ENCODE results near the gene SHISA6. TPM values are rescaled to one million over a fixed set of nuclear protein-coding genes. Genes with fewer than 3 reads are reported as not detected.

The SHISA6 gene
- polyA plus RNA-seq, 1 donor (not counting 4 experiments of a cell fraction or from before 2014, with no cell fraction given), result 2.2 TPM

DNA sequence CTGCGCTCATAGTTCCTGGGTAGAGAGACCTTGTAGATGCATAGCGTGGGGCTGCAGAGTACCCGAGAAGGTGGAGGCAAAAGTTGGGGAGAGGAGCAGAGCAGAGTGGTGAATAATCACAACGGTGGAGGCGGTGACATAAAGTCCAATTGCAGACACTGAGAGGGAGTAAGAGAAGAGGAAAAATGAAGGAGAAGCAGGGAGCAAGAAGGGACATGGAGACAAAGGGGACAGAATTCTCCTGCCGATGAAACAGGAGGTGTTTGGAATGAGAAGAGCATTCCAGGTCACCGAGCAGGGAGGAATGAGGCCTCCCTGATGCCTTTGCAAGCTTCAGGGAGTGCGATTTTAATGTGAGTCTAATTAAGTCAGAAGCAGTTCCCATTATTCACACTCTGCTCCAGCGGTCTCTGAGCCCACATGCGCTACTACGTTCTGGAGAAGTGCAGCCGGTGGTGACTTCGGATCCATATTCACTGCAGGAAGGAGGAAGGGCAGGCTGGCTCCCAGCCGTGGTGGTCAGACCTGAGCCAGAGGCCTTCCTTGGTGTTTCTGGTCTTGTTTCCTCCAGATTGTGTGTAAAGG, 249.2 kb downstream of the SHISA6 start:
- Histone ChIP-seq H3K9ac (ENCODE audit: control insufficient read depth, extremely low read depth, insufficient read depth, low read length) (no peak overlapping the region), H3K27me3 (ENCODE audit: control insufficient read depth, extremely low read depth, insufficient read depth, low read length) (no peaks in the 10 kb centered on the region), H3K4me1 (ENCODE audit: control insufficient read depth, extremely low read depth, insufficient read depth, low read length) (no peaks in the 10 kb centered on the region), H3K79me2 (ENCODE audit: control insufficient read depth, insufficient read depth, low read length) (no peaks in the 10 kb centered on the region), H3K36me3 (ENCODE audit: control insufficient read depth in 2 of 2, extremely low read depth in 1 of 2, insufficient read depth in 2 of 2, low read length in 2 of 2) (no peaks in the 10 kb centered on the region), H3K9me1 (ENCODE audit: control insufficient read depth, extremely low read depth, insufficient read depth, low read length) (no peaks in the 10 kb centered on the region), H3K4me3 (ENCODE audit: control insufficient read depth in 2 of 3, extremely low read depth in 1 of 3, insufficient read depth in 2 of 3, low read depth in 1 of 3, low read length in 3 of 3) (no peak overlapping the region), H3K9me3 (ENCODE audit: control insufficient read depth, low read depth, low read length) (no peaks in the 10 kb centered on the region), H2AFZ (ENCODE audit: control insufficient read depth, low read length) (no peak overlapping the region), H3K4me2 (ENCODE audit: control insufficient read depth, extremely low read depth, insufficient read depth, low read depth, low read length) (no peak overlapping the region), H3K27ac (ENCODE audit: control insufficient read depth, insufficient read depth, low read length) (no peak overlapping the region), H4K20me1 (ENCODE audit: control insufficient read depth, extremely low read depth, insufficient read depth, low read length) (no peaks in the 10 kb centered on the region)
- TF ChIP-seq CTCF (optimal IDR thresholded peaks at IDR 0.05 in 1 of 3, IDR thresholded peaks at IDR 0.05 in 1 of 3, conservative IDR thresholded peaks at IDR 0.05 in 1 of 3; ENCODE audit: extremely low read depth in 1 of 3, insufficient read depth in 2 of 3, low read length in 3 of 3), result no peak
- no peak for TF ChIP-seq EZH2 (IDR thresholded peaks at IDR 0.05; ENCODE audit: low read length)
- dilution Hi-C loops (cut with MboI; ENCODE audit: extremely low pct_ligation_motif_present, low sequenced_read_pairs), result no loop called here
- no peak for DNase-seq (ENCODE audit: low read depth, low spot score)
- FAIRE-seq, result no peak

DNA sequence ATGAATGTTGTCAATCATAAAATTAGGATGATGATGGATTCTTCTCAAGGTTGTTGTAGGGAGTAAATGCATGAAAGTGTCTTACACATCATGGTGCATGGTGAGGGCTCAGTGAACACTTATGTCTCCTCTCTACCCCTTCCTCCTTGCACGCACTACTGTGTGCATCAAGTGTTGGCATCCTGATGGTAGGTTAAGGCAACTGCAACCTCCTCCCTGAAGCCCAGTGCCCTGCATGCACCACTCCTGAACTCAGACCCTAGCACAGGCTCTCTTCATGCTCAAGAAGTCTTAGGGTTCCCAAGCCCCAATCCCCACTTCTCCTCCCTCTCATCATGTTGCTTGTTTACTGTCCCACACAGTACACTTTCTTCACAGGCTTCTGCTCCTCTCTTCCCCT, 251.5 kb downstream of the SHISA6 start:
- dilution Hi-C loops (cut with MboI; ENCODE audit: extremely low pct_ligation_motif_present, low sequenced_read_pairs), result no loop called here
- DNase-seq (ENCODE audit: low read depth, low spot score) (no peak), FAIRE-seq (no peak)
- H2AFZ ChIP-seq (ENCODE audit: control insufficient read depth, low read length), result no peak overlapping the region
- H3K27me3 ChIP-seq (ENCODE audit: control insufficient read depth, extremely low read depth, insufficient read depth, low read length), result no peaks in the 10 kb centered on the region
- no peaks in the 10 kb centered on the region for H3K9me3 ChIP-seq (ENCODE audit: control insufficient read depth, low read depth, low read length)
- no peaks in the 10 kb centered on the region for H4K20me1 ChIP-seq (ENCODE audit: control insufficient read depth, extremely low read depth, insufficient read depth, low read length)
- no peaks in the 10 kb centered on the region for H3K79me2 ChIP-seq (ENCODE audit: control insufficient read depth, insufficient read depth, low read length)
- H3K9ac ChIP-seq (ENCODE audit: control insufficient read depth, extremely low read depth, insufficient read depth, low read length), result no peak overlapping the region
- no peak overlapping the region for H3K4me2 ChIP-seq (ENCODE audit: control insufficient read depth, extremely low read depth, insufficient read depth, low read depth, low read length)
- no peak for TF ChIP-seq EZH2 (IDR thresholded peaks at IDR 0.05; ENCODE audit: low read length)
- no peak overlapping the region for H3K27ac ChIP-seq (ENCODE audit: control insufficient read depth, insufficient read depth, low read length)
- no peaks in the 10 kb centered on the region for H3K36me3 ChIP-seq (ENCODE audit: control insufficient read depth in 2 of 2, extremely low read depth in 1 of 2, insufficient read depth in 2 of 2, low read length in 2 of 2)
- no peak overlapping the region for H3K4me3 ChIP-seq (ENCODE audit: control insufficient read depth in 2 of 3, extremely low read depth in 1 of 3, insufficient read depth in 2 of 3, low read depth in 1 of 3, low read length in 3 of 3)
- H3K4me1 ChIP-seq (ENCODE audit: control insufficient read depth, extremely low read depth, insufficient read depth, low read length), result no peaks in the 10 kb centered on the region
- no peaks in the 10 kb centered on the region for H3K9me1 ChIP-seq (ENCODE audit: control insufficient read depth, extremely low read depth, insufficient read depth, low read length)

- DNase-seq (ENCODE audit: low read depth, low spot score) (no peak), FAIRE-seq (no peak)
- TF ChIP-seq EZH2 (IDR thresholded peaks at IDR 0.05; ENCODE audit: low read length) (no peak), CTCF (optimal IDR thresholded peaks at IDR 0.05 in 1 of 3, IDR thresholded peaks at IDR 0.05 in 1 of 3, conservative IDR thresholded peaks at IDR 0.05 in 1 of 3; ENCODE audit: extremely low read depth in 1 of 3, insufficient read depth in 2 of 3, low read length in 3 of 3) (no peak)
- Histone ChIP-seq H3K36me3 (ENCODE audit: control insufficient read depth in 2 of 2, extremely low read depth in 1 of 2, insufficient read depth in 2 of 2, low read length in 2 of 2) (no peaks in the 10 kb centered on the region), H3K4me1 (ENCODE audit: control insufficient read depth, extremely low read depth, insufficient read depth, low read length) (no peaks in the 10 kb centered on the region), H3K9me3 (ENCODE audit: control insufficient read depth, low read depth, low read length) (no peaks in the 10 kb centered on the region), H3K27ac (ENCODE audit: control insufficient read depth, insufficient read depth, low read length) (no peak overlapping the region), H4K20me1 (ENCODE audit: control insufficient read depth, extremely low read depth, insufficient read depth, low read length) (no peaks in the 10 kb centered on the region), H3K9ac (ENCODE audit: control insufficient read depth, extremely low read depth, insufficient read depth, low read length) (no peak overlapping the region), H3K4me2 (ENCODE audit: control insufficient read depth, extremely low read depth, insufficient read depth, low read depth, low read length) (no peak overlapping the region), H3K9me1 (ENCODE audit: control insufficient read depth, extremely low read depth, insufficient read depth, low read length) (no peaks in the 10 kb centered on the region), H3K4me3 (ENCODE audit: control insufficient read depth in 2 of 3, extremely low read depth in 1 of 3, insufficient read depth in 2 of 3, low read depth in 1 of 3, low read length in 3 of 3) (no peak overlapping the region), H3K79me2 (ENCODE audit: control insufficient read depth, insufficient read depth, low read length) (no peaks in the 10 kb centered on the region), H3K27me3 (ENCODE audit: control insufficient read depth, extremely low read depth, insufficient read depth, low read length) (no peaks in the 10 kb centered on the region), H2AFZ (ENCODE audit: control insufficient read depth, low read length) (no peak overlapping the region)
- dilution Hi-C loops (cut with MboI; ENCODE audit: extremely low pct_ligation_motif_present, low sequenced_read_pairs), result no loop called here
Observed at GRCh38 chr17:11493936-11494335, 252.9 kb downstream of the SHISA6 start.
